Measurements from ENCODE around the gene POLR3G.

The POLR3G gene

GRCh38 chr5:90534922-90535321, 60.3 kb downstream of the POLR3G start:
- H3K4me3 ChIP-seq (ENCODE audit: low read depth, low read length) = no peak overlapping the region
- TF ChIP-seq MAX (IDR thresholded peaks at IDR 0.05; ENCODE audit: low read depth, low read length) (no peak), MYC (IDR thresholded peaks at IDR 0.05; ENCODE audit: low read depth, low read length) (no peak), POLR2A (IDR thresholded peaks at IDR 0.05; ENCODE audit: extremely low read depth, insufficient read length) (no peak), CTCF (IDR thresholded peaks at IDR 0.05; ENCODE audit: low read depth, low read length) (no peak)
- DNase-seq (ENCODE audit: low read depth) = no peak

- no peak for TF ChIP-seq POLR2A (IDR thresholded peaks at IDR 0.05; ENCODE audit: extremely low read depth, insufficient read length)
- no peak for TF ChIP-seq MAX (IDR thresholded peaks at IDR 0.05; ENCODE audit: low read depth, low read length)
- no peak for TF ChIP-seq CTCF (IDR thresholded peaks at IDR 0.05; ENCODE audit: low read depth, low read length)
- no peak for TF ChIP-seq MYC (IDR thresholded peaks at IDR 0.05; ENCODE audit: low read depth, low read length)
- H3K4me3 ChIP-seq (ENCODE audit: low read depth, low read length) = no peak overlapping the region
- no peak for DNase-seq (ENCODE audit: low read depth)
These were observed 68.3 kb downstream of the POLR3G start for GRCh38 chr5:90542827-90543519.

- no peak for DNase-seq (ENCODE audit: low read depth)
- H3K4me3 ChIP-seq (ENCODE audit: low read depth, low read length) = no peak overlapping the region
- TF ChIP-seq MAX (IDR thresholded peaks at IDR 0.05; ENCODE audit: low read depth, low read length) = no peak
- TF ChIP-seq CTCF (IDR thresholded peaks at IDR 0.05; ENCODE audit: low read depth, low read length) = no peak
- TF ChIP-seq POLR2A (IDR thresholded peaks at IDR 0.05; ENCODE audit: extremely low read depth, insufficient read length) = no peak
- TF ChIP-seq MYC (IDR thresholded peaks at IDR 0.05; ENCODE audit: low read depth, low read length) = no peak
These were observed 70.8 kb downstream of the POLR3G start for GRCh38 chr5:90545511-90545910.

GRCh38 chr5:90546216-90546837, 71.7 kb downstream of the POLR3G start:
- no peak for DNase-seq (ENCODE audit: low read depth)
- TF ChIP-seq MAX (IDR thresholded peaks at IDR 0.05; ENCODE audit: low read depth, low read length) (no peak), MYC (IDR thresholded peaks at IDR 0.05; ENCODE audit: low read depth, low read length) (no peak), CTCF (IDR thresholded peaks at IDR 0.05; ENCODE audit: low read depth, low read length) (no peak), POLR2A (IDR thresholded peaks at IDR 0.05; ENCODE audit: extremely low read depth, insufficient read length) (no peak)
- no peak overlapping the region for H3K4me3 ChIP-seq (ENCODE audit: low read depth, low read length)

- H3K4me3 ChIP-seq (ENCODE audit: low read depth, low read length) = no peak overlapping the region
- no peak for DNase-seq (ENCODE audit: low read depth)
- no peak for TF ChIP-seq POLR2A (IDR thresholded peaks at IDR 0.05; ENCODE audit: extremely low read depth, insufficient read length)
- TF ChIP-seq CTCF (IDR thresholded peaks at IDR 0.05; ENCODE audit: low read depth, low read length) = no peak
- no peak for TF ChIP-seq MYC (IDR thresholded peaks at IDR 0.05; ENCODE audit: low read depth, low read length)
- TF ChIP-seq MAX (IDR thresholded peaks at IDR 0.05; ENCODE audit: low read depth, low read length) = no peak
These were observed 72.4 kb downstream of the POLR3G start for GRCh38 chr5:90547072-90547536.
